WTC11 (cell line): ENCODE measurements around the gene RBM47. TPM values are rescaled to one million over a fixed set of nuclear protein-coding genes. Genes with fewer than 3 reads are reported as not detected.

Experiments
- ATAC-seq: fragments of 200-7000 bp; cut with Tn5 transposase; 2 replicates; pipeline ENCODE4 v1.10.0; 2021; ENCODE audit warnings: mild to moderate bottlenecking, moderate library complexity
- CTCF ChIA-PET: fragments of 300-600 bp; sonication (Branson Sonifier 250); formaldehyde crosslinking; loops from one replicate; lab custom pipeline; 2021; ENCODE audit warnings: antibody characterized with exemption; lab: Charles Lee
- POLR2A ChIA-PET: fragments of 350-600 bp; sonication (Branson Sonifier 250); formaldehyde crosslinking; loops from one replicate; lab custom pipeline; 2021; ENCODE audit warnings: antibody characterized with exemption; lab: Charles Lee
- DNase-seq: peaks from one replicate; pipeline ENCODE4 v3.0.0; 2021; ENCODE audit warnings: low spot score
- H3K27ac Mint-ChIP-seq: 2 replicates; pipeline ENCODE4 v1.8.0; 2021; ENCODE audit warnings: mixed read lengths
- H3K27me3 Mint-ChIP-seq: 2 replicates; pipeline ENCODE4 v1.8.0; 2021; ENCODE audit warnings: low read depth, mild to moderate bottlenecking, moderate library complexity, mixed read lengths
- H3K36me3 Mint-ChIP-seq: 2 replicates; pipeline ENCODE4 v1.8.0; 2021; ENCODE audit warnings: mixed read lengths
- H3K4me1 Mint-ChIP-seq: 2 replicates; pipeline ENCODE4 v1.8.0; 2022; ENCODE audit warnings: mixed read lengths
- H3K4me3 Mint-ChIP-seq: 2 replicates; pipeline ENCODE4 v1.8.0; 2021; ENCODE audit warnings: mild to moderate bottlenecking, moderate library complexity, mixed read lengths
- H3K9me3 Mint-ChIP-seq: 2 replicates; pipeline ENCODE4 v1.8.0; 2021; ENCODE audit warnings: mixed read lengths
- E2F4 ChIP-seq: sonication (generic); formaldehyde crosslinking; IDR thresholded peaks from 2 replicates; pipeline ENCODE4 v1.8.1; 2022; ENCODE audit warnings: low read depth, mild to moderate bottlenecking, moderate library complexity, missing genetic modification reagents, borderline replicate concordance
- GRHL2 ChIP-seq: fragments of 250-450 bp; sonication (Bioruptor Pico); IDR thresholded peaks from 2 replicates; pipeline ENCODE4 v1.8.0; 2022; ENCODE audit warnings: mild to moderate bottlenecking, moderate library complexity; ENCODE audit not compliant: insufficient replicate concordance, severe bottlenecking
- IRF2 ChIP-seq: sonication (generic); formaldehyde crosslinking; IDR thresholded peaks from 2 replicates; pipeline ENCODE4 v1.8.0; 2022; ENCODE audit warnings: low read depth, missing genetic modification reagents, borderline replicate concordance
- SMAD3 ChIP-seq: sonication (generic); formaldehyde crosslinking; IDR thresholded peaks from 2 replicates; pipeline ENCODE4 v1.8.0; 2022; ENCODE audit warnings: missing genetic modification reagents, mild to moderate bottlenecking, borderline replicate concordance
- TP53 ChIP-seq: sonication (generic); formaldehyde crosslinking; IDR thresholded peaks from 2 replicates; pipeline ENCODE4 v1.8.1; 2023; ENCODE audit warnings: mild to moderate bottlenecking, missing genetic modification reagents
- ZNF671 ChIP-seq: fragments of 250-450 bp; sonication (Bioruptor Pico); IDR thresholded peaks from 2 replicates; pipeline ENCODE4 v1.8.0; 2021; ENCODE audit warnings: mild to moderate bottlenecking
- total RNA-seq: library from RNA; stranded (reverse); gene quantifications from 3 replicates; pipeline ENCODE4 v1.2.3, GENCODE V29; 2021
- TF ChIP-seq, protein P1 (sequence below): sonication (generic); formaldehyde crosslinking; IDR thresholded peaks from 2 replicates; pipeline ENCODE4 v1.8.1; 2022; ENCODE audit warnings: mild to moderate bottlenecking, missing genetic modification reagents, moderate library complexity, borderline replicate concordance
- TF ChIP-seq, protein P2 (sequence below): sonication (generic); formaldehyde crosslinking; conservative IDR thresholded peaks from 2 replicates; pipeline ENCODE4 v1.8.1; 2023; ENCODE audit warnings: mild to moderate bottlenecking, low read depth, missing genetic modification reagents, moderate library complexity
- TF ChIP-seq, protein P3 (sequence below): fragments of 250-450 bp; sonication (Bioruptor Pico); IDR thresholded peaks from 2 replicates; pipeline ENCODE4 v2.1.2; 2022; ENCODE audit warnings: mild to moderate bottlenecking, moderate library complexity
- TF ChIP-seq, protein P4 (sequence below): fragments of 250-450 bp; sonication (Bioruptor Pico); IDR thresholded peaks from 2 replicates; pipeline ENCODE4 v1.9.0; 2021; ENCODE audit warnings: mild to moderate bottlenecking
- TF ChIP-seq, protein P5 (sequence below): sonication (generic); formaldehyde crosslinking; conservative IDR thresholded peaks from 2 replicates; pipeline ENCODE4 v1.8.1; 2022; ENCODE audit warnings: mild to moderate bottlenecking, missing genetic modification reagents
- TF ChIP-seq, protein P6 (sequence below): sonication (generic); formaldehyde crosslinking; IDR thresholded peaks from 2 replicates; pipeline ENCODE4 v1.8.0; 2022; ENCODE audit warnings: missing genetic modification reagents

The RBM47 gene
- total RNA-seq, 1 experiment from 2014 or later: 97.9 TPM

GRCh38 chr4:40423735-40424134, 205.9 kb downstream of the RBM47 start (continued):
- TF ChIP-seq, protein P1, sequence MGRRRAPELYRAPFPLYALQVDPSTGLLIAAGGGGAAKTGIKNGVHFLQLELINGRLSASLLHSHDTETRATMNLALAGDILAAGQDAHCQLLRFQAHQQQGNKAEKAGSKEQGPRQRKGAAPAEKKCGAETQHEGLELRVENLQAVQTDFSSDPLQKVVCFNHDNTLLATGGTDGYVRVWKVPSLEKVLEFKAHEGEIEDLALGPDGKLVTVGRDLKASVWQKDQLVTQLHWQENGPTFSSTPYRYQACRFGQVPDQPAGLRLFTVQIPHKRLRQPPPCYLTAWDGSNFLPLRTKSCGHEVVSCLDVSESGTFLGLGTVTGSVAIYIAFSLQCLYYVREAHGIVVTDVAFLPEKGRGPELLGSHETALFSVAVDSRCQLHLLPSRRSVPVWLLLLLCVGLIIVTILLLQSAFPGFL: no peak

DNA sequence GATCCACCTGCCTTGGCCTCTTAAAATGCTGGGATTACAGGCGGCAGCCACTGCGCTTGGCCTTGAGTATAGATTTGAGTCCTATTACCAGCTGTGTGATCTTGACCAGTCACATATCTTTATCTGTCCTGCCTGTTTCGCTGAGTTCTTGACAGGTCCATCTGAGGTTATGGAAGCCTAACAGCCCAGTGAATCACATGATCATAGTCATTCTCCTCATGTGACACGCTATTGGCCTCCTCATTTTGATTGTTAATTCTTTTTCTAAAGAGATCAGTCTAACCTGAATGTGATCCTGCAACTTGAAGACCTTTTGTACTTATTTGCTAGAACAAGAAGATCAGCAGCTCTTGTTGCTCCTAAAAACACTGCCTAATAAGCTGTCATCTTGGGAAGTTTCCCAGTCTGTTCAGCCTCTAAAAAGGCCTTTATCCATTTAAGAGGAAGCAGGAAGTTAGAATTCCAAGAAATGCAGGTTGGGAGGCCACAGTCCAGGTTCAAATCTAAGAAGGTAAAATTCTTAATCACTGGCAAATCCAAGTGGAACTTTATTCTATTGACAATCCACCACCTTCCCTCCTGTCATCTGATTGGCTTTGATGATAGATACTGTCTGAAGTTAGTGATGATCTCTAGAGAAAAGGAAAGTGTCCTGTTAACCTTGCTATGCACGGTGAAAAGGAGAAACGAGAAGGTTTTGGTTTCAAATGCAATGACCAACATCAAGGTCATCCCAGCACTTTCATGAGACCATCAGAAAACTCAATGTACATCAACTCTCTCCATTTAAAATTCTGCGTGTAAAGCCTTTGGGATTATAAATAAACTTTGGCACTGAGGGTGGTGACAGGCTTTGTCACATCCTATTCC, 207.6 kb downstream of the RBM47 start:
- Mint-ChIP-seq H3K4me3 (no peak overlapping the region), H3K4me1 (no peaks in the 10 kb centered on the region), H3K27ac (no peak overlapping the region), H3K9me3 (peaks cover 17% of the 10 kb centered on the region), H3K36me3 (peaks cover 52% of the 10 kb centered on the region), H3K27me3 (peaks cover 4% of the 10 kb centered on the region; the same call in 1 of the 2 replicates)
- CTCF ChIA-PET: no interaction called here
- no peak for ATAC-seq
- POLR2A ChIA-PET: no interaction called here
- no peak for DNase-seq
- TF ChIP-seq, protein P2, sequence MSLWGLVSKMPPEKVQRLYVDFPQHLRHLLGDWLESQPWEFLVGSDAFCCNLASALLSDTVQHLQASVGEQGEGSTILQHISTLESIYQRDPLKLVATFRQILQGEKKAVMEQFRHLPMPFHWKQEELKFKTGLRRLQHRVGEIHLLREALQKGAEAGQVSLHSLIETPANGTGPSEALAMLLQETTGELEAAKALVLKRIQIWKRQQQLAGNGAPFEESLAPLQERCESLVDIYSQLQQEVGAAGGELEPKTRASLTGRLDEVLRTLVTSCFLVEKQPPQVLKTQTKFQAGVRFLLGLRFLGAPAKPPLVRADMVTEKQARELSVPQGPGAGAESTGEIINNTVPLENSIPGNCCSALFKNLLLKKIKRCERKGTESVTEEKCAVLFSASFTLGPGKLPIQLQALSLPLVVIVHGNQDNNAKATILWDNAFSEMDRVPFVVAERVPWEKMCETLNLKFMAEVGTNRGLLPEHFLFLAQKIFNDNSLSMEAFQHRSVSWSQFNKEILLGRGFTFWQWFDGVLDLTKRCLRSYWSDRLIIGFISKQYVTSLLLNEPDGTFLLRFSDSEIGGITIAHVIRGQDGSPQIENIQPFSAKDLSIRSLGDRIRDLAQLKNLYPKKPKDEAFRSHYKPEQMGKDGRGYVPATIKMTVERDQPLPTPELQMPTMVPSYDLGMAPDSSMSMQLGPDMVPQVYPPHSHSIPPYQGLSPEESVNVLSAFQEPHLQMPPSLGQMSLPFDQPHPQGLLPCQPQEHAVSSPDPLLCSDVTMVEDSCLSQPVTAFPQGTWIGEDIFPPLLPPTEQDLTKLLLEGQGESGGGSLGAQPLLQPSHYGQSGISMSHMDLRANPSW (CRISPR knock-in tag): no peak
- no peak for TF ChIP-seq TP53
- TF ChIP-seq, protein P3, sequence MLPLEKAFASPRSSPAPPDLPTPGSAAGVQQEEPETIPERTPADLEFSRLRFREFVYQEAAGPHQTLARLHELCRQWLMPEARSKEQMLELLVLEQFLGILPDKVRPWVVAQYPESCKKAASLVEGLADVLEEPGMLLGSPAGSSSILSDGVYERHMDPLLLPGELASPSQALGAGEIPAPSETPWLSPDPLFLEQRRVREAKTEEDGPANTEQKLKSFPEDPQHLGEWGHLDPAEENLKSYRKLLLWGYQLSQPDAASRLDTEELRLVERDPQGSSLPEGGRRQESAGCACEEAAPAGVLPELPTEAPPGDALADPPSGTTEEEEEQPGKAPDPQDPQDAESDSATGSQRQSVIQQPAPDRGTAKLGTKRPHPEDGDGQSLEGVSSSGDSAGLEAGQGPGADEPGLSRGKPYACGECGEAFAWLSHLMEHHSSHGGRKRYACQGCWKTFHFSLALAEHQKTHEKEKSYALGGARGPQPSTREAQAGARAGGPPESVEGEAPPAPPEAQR (CRISPR knock-in tag): no peak
- TF ChIP-seq ZNF671 (CRISPR knock-in tag): no peak
- TF ChIP-seq, protein P4, sequence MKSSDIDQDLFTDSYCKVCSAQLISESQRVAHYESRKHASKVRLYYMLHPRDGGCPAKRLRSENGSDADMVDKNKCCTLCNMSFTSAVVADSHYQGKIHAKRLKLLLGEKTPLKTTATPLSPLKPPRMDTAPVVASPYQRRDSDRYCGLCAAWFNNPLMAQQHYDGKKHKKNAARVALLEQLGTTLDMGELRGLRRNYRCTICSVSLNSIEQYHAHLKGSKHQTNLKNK (CRISPR knock-in tag): no peak
- TF ChIP-seq, protein P5, sequence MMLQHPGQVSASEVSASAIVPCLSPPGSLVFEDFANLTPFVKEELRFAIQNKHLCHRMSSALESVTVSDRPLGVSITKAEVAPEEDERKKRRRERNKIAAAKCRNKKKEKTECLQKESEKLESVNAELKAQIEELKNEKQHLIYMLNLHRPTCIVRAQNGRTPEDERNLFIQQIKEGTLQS (CRISPR knock-in tag): no peak
- no peak for TF ChIP-seq IRF2 (CRISPR knock-in tag)
- TF ChIP-seq, protein P6, sequence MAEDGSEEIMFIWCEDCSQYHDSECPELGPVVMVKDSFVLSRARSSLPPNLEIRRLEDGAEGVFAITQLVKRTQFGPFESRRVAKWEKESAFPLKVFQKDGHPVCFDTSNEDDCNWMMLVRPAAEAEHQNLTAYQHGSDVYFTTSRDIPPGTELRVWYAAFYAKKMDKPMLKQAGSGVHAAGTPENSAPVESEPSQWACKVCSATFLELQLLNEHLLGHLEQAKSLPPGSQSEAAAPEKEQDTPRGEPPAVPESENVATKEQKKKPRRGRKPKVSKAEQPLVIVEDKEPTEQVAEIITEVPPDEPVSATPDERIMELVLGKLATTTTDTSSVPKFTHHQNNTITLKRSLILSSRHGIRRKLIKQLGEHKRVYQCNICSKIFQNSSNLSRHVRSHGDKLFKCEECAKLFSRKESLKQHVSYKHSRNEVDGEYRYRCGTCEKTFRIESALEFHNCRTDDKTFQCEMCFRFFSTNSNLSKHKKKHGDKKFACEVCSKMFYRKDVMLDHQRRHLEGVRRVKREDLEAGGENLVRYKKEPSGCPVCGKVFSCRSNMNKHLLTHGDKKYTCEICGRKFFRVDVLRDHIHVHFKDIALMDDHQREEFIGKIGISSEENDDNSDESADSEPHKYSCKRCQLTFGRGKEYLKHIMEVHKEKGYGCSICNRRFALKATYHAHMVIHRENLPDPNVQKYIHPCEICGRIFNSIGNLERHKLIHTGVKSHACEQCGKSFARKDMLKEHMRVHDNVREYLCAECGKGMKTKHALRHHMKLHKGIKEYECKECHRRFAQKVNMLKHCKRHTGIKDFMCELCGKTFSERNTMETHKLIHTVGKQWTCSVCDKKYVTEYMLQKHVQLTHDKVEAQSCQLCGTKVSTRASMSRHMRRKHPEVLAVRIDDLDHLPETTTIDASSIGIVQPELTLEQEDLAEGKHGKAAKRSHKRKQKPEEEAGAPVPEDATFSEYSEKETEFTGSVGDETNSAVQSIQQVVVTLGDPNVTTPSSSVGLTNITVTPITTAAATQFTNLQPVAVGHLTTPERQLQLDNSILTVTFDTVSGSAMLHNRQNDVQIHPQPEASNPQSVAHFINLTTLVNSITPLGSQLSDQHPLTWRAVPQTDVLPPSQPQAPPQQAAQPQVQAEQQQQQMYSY (CRISPR knock-in tag): no peak
- TF ChIP-seq GRHL2 (CRISPR knock-in tag): no peak
- no peak for TF ChIP-seq SMAD3 (CRISPR knock-in tag)
- no peak for TF ChIP-seq E2F4 (CRISPR knock-in tag)
